Sigmoid colon (tissue), 4 donors: ENCODE results near the gene ELOVL1.

Experiments used
- EP300 ChIP-seq, 4 donors: sonication (generic); formaldehyde crosslinking; IDR thresholded peaks; one replicate each; pipeline ENCODE4 v1.6.1; 2017; ENCODE audit warnings: antibody characterized with exemption in 4 of 4
- POLR2A ChIP-seq, 2 donors: fragments of 450-650 bp; IDR thresholded peaks; one replicate each; pipeline ENCODE4 v1.6.1; 2016; ENCODE audit warnings: antibody characterized with exemption in 2 of 2, mild to moderate bottlenecking in 2 of 2, moderate library complexity in 2 of 2
- POLR2AphosphoS5 ChIP-seq, 4 donors: sonication (generic); formaldehyde crosslinking; IDR thresholded peaks; one replicate each; pipeline ENCODE4 v1.6.1; 2017; ENCODE audit warnings: antibody characterized with exemption in 4 of 4
- TF ChIP-seq, protein P1 (sequence below), 4 experiments: fragments of 450-650 bp in 3 of 4; fragments of 200-600 bp in 1 of 4; IDR thresholded peaks; one replicate each; pipeline ENCODE4 v1.5.1; 2016 to 2019; ENCODE audit warnings: antibody characterized with exemption in 4 of 4, mild to moderate bottlenecking in 3 of 4, moderate library complexity in 2 of 4

DNA sequence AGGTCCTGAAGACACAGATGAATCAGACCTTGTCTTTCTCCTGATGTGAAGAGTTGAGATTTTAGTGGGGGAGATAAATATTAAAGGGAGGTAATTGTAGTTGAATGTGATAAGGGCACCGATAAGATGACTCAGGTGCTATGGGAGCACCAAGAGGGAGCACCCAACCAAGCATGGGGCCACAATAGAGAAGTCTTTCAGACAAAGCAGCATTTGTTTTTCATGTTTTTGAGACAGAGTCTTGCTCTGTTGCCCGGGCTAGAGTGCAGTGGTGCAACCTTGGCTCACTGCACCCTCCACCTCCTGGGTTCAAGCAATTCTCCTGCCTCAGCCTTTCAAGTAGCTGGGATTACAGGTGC, 38.0 kb upstream of the ELOVL1 start:
- TF ChIP-seq, protein P1, sequence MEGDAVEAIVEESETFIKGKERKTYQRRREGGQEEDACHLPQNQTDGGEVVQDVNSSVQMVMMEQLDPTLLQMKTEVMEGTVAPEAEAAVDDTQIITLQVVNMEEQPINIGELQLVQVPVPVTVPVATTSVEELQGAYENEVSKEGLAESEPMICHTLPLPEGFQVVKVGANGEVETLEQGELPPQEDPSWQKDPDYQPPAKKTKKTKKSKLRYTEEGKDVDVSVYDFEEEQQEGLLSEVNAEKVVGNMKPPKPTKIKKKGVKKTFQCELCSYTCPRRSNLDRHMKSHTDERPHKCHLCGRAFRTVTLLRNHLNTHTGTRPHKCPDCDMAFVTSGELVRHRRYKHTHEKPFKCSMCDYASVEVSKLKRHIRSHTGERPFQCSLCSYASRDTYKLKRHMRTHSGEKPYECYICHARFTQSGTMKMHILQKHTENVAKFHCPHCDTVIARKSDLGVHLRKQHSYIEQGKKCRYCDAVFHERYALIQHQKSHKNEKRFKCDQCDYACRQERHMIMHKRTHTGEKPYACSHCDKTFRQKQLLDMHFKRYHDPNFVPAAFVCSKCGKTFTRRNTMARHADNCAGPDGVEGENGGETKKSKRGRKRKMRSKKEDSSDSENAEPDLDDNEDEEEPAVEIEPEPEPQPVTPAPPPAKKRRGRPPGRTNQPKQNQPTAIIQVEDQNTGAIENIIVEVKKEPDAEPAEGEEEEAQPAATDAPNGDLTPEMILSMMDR (IDR thresholded peaks at IDR 0.05) = no peak
- no peak for TF ChIP-seq EP300 (IDR thresholded peaks at IDR 0.05)
- TF ChIP-seq POLR2A (IDR thresholded peaks at IDR 0.05) = no peak
- TF ChIP-seq POLR2AphosphoS5 (IDR thresholded peaks at IDR 0.05) = no peak
